Left ventricle myocardium superior (tissue), 1 donor: ENCODE measurements around the gene HES5. TPM values are rescaled to one million over a fixed set of nuclear protein-coding genes. Genes with fewer than 3 reads are reported as not detected.
"Not testable (repeated sequence)": the region's sequence is repeated elsewhere in the genome, so short reads cannot be mapped to it uniquely, and the experiment has no call there.

Experiments used
- ATAC-seq: fragments of 200-7000 bp; cut with Tn5 transposase; one replicate; pipeline ENCODE4 v1.9.1; 2020; ENCODE audit warnings: mild to moderate bottlenecking, moderate library complexity
- DNase-seq: peaks from one replicate; pipeline ENCODE4 v3.0.0-alpha.2; 2020
- intact Hi-C: fragments of 100-400 bp; cut with micrococcal nuclease; formaldehyde crosslinking; loops from one replicate; pipeline ENCODE4 v1.11.0; 2022
- total RNA-seq: library from RNA; stranded (reverse); fragmentation: NEBNext Ultra II Directional; extraction: Animal tissue kit (Norgen Biotek cat#: 25700); gene quantifications from one replicate; pipeline ENCODE4 v1.2.1, GENCODE V29; 2021
- donor health status: DM: no; HTN: yes; CAD: no; lungs with severe emphysema.

The HES5 gene
- total RNA-seq, 1 donor from 2014 or later, result 1.7 TPM

GRCh38 chr1:2561898-2562895, 32.1 kb upstream of the HES5 start:
- ATAC-seq (no peak), DNase-seq (no peak)
- intact Hi-C loops, result no loop called here

DNA sequence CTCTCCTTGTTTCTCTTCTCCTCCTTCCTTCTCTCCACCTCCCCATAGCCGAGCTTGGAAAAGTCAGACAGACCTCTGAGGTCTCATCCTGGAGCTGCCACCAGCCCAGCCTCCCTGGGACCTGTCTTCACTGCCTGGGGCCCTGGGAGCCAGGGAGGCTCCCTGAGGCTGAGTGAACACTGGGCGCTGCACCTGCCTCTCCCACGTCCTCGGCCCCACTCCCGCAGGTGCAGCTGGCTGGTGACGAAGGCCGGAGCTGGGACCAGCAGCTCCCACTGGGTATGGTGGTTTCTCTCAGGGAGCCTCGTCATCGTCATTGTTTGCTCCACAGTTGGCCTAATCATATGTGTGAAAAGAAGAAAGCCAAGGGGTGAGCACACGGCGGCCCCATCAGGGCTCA, 31.4 kb upstream of the HES5 start:
- DNase-seq (no peak), ATAC-seq (no peak)
- intact Hi-C loops, result no loop called here

GRCh38 chr1:2560299-2561073, 30.4 kb upstream of the HES5 start:
- ATAC-seq, result no peak
- intact Hi-C loops, result no loop called here
- no peak for DNase-seq

DNA sequence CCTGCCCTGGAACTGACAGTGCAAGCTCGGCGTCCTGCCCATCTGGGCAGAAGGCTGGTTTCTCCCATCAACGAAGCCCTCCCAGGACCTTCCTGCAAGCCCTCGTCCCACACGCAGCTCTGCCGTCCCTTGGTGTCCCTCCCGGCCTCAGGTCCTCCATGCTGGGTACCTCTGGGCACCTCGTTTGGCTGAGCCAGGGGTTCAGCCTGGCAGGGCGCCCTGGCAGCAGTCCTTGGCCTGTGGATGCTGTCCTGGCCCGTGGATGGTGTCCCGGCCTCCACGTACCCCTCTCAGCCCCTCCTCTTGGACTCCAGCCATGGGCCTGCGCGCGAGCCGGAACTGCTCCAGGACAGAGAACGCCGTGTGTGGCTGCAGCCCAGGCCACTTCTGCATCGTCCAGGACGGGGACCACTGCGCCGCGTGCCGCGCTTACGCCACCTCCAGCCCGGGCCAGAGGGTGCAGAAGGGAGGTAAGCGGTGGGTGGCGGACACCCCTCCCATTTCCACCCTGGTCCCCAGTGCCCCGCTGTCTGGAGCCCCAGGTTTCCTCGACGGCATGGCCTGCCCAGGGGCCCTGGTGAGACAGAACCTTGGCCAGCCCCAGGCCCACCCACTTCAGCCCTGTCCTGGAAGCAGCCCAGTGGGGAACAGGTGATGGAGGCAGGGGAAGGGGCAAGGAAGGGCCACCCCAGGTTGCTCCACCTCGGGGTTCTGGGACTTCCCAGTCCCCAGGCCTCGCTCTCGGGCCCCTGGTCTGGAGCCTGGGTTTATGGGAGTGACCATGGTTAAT, 29.6 kb upstream of the HES5 start:
- no peak for ATAC-seq
- DNase-seq, result peak; percentile 34
- intact Hi-C loops, result no loop called here

GRCh38 chr1:2558861-2559260, 28.8 kb upstream of the HES5 start:
- ATAC-seq (no peak), DNase-seq (no peak)
- intact Hi-C loops, result no loop called here

DNA sequence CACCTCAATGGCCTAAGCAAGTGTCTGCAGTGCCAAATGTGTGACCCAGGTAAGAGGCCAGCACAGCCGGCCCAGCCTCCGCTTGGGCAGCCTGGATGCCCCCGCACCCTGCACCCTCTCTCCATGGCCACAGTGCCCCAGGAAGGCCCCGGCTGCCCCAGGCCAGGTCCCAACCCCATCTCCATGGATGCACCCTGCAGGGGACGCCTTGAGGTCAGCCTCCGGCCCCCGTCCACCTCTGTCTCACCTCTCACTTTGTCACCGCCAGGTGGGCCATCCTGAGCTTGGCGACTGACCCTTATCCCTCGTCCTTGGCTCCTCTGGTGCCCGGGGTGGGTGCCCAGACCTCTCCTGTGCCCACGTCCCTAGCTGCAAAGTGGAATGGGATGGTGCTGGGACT, 28.4 kb upstream of the HES5 start:
- intact Hi-C loops, result no loop called here
- DNase-seq (no peak), ATAC-seq (no peak)

DNA sequence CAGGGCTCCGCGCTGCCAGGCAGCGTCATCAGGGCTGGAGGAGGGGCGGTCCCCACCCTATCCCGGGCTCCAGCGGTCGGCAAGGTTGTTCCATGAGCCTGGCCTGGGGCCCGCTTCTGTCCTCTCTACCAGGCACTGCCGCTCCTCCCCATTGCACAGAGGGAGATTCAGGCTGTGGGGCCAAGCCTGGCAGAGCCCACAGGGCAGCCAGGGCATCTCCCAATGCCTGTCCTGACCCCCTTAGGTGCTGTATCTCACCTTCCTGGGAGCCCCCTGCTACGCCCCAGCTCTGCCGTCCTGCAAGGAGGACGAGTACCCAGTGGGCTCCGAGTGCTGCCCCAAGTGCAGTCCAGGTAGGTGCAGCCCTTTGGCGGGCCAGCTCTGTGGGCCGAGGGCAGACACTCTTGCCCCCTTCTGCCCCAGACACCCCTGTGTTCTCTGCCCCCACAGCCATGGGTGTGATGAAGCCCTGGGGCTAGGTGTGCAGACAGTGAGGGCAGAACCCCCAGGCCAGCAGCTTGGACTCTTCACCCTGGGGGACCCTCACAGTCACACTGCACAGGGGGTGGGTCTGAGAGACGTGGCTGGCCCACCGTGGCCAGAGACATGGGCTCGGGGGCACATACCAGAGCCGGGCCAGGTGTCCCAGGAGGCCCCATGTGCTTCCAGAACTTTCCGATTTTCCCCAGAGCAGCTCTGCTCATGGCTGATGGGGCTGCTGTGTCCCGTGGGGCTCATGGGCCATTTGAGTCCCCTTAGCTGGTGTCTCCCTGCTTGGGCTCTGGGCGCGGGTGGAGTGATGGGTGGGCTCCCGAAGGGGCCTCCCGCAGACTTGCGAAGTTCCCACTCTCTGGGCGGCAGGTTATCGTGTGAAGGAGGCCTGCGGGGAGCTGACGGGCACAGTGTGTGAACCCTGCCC, 27.7 kb upstream of the HES5 start:
- DNase-seq (peak; percentile 24), ATAC-seq (no peak)
- intact Hi-C loops, result no loop called here

GRCh38 chr1:2556678-2557481, 26.8 kb upstream of the HES5 start:
- DNase-seq, result peak; percentile 54
- intact Hi-C loops, result no loop called here
- ATAC-seq, result peak; percentile 10

DNA sequence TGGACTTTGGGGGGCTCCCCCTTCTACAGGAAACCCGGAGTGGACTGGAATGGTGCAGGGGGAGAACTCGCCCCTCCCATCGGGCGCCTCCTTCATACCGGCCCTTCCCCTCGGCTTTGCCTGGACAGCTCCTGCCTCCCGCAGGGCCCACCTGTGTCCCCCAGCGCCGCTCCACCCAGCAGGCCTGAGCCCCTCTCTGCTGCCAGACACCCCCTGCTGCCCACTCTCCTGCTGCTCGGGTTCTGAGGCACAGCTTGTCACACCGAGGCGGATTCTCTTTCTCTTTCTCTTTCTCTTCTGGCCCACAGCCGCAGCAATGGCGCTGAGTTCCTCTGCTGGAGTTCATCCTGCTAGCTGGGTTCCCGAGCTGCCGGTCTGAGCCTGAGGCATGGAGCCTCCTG, 26.2 kb upstream of the HES5 start, which contains the start of gene TNFRSF14:
TSS of gene TNFRSF14 (plus strand) at position 95 of the 401 bp plus-strand sequence. CDS start at position 389, 294 bp downstream.
- peak; percentile 63 for DNase-seq
- intact Hi-C loops, result no loop called here
- peak; percentile 57 for ATAC-seq

GRCh38 chr1:2555634-2556276, 25.7 kb upstream of the HES5 start:
- peak; percentile 84 for DNase-seq
- ATAC-seq, result peak; percentile 65
- intact Hi-C loops, result no loop called here

DNA sequence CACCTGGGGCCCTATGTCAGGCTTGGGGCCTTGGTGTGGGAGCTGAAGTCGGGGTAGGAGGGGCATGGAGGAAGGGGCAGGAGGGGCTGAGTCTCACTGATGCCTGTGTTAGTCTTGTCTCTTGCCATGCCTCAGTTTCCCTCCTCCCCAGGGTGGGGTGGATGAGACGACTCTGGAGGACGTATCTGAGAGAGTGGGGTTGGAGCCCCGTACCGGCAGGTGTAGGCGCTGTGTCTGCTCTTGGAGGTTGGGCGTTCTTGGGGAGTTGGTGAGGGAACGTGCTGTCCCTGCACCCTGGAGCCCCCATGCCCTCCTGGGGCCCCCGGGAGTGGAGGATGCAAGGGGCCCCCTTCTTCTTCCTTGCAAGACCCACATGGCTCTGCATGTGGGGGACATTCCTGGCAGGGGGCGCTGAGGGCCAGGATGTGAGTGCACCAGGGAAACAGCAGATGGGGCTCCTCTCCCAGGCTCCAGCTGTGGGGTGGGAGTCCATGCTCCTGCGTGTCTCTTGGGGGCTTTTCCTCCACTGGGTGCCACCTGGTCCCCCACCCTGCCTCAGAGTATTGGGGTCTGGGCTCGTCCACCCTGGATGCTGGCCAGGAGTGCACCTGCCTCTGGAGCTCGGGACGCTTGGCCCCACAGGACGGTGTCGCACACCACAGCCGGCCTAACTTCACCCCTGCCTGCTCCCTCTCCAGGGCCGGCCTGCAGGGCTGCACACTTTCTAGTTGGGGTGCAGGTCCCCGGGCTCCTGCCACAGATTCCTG, 24.7 kb upstream of the HES5 start:
- ATAC-seq (peak; percentile 4), DNase-seq (peak; percentile 58)
- intact Hi-C loops, result no loop called here

DNA sequence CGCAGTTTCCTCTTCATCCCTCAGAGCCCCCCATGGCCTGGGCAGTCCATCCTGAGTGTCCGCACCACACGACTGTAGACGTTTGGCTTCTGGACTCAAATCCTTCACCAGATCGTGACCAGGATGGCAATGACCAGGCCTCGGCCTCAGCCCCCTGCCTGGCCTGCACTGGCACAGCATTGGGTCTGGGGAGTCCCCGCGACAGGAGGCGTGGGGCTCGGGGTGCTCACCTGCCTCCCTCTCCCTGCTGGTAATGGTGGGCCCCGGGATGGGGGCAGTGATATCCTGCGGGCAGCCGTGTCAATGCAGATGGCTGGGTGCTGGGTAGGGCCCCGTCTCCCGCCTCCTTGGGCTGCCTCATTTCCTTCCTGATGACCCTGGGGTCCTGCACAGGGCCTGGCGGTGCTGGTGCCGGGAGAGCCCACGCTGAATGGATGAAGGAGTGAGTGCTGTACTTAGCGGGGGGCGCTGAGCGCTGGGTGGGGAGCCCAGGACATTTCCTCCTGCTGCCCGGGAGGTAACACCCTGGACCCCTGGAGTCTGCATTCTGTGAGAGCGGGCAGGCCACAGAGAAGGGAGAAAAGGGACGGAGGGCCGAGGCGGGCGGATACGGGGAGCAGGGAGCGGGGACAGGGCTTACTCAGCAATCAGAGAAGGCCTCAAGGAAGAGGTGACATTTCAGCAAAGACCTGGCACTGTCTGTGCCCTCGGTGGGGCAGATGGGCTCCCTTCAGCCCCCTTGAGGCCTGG, 24.0 kb upstream of the HES5 start:
- no peak for ATAC-seq
- intact Hi-C loops, result no loop called here
- DNase-seq, result no peak

DNA sequence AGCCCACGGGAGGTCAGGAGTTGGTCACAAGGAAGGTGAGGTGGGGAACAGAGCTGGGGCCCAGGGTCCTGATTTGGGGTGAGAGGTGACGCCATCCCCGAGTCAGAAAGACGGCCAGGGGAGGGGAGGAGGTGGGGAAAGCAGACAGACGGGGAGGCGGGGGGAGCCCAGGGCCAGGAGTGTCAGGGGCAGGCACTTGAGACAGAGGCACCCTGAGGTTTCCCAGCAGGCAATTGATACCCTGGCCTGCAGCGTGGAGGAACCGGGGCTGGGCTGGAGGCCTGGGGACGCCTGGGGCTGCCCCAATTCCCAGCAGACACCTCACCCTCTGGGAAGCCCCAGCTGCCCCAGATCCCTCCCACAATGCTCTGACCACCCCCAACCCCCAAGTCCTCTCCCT, 23.0 kb upstream of the HES5 start:
- intact Hi-C loops, ATAC-seq: not testable (repeated sequence)

DNA sequence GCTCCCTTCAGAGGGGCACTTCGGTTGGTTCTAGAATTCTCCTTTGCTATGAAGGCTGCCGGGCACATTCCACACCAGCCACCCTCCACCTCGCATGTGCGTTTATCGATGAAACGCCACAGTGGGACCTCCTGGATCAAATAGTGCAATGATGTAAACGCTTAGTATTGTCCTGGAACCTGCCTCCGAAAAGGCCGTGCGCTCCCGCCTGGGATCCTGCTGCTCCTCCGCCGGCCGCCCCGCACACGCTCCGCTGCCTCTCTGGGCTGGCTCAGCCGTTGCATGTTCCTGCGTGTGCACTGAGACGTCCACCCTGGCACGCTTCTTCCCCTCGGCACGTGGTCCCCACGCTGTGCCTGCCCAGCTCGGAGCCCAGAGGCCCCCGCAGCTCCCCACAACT, 22.1 kb upstream of the HES5 start:
- no peak for ATAC-seq
- intact Hi-C loops, result no loop called here

More for the DNA sequence above, 23.0 kb upstream of the HES5 start:
- DNase-seq, result not testable (repeated sequence)

DNA sequence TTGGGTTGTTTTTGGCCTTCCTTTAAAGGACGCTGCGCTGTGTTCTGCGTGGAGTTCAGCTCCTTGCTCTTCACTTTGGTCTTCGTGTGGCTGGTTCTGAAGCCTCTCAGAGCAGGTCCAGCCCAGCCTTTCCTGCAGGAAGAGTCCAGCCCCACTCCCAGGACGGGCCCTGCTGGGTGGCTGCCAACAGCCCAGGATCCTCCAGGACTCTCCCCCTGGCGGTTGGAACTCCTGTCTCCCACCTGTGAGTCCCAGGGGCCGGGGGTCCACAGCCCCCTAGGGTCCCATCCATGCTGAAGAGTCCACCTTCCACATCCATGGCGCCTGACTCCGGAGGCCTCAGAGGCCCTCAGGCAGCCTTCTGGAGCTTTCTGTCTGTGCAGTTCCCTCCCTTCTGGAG, 21.5 kb upstream of the HES5 start:
- ATAC-seq, intact Hi-C loops: not testable (repeated sequence)
- peak; percentile 69 for DNase-seq

More for the DNA sequence above, 22.1 kb upstream of the HES5 start:
- no peak for DNase-seq
